HepG2 (cell line): ENCODE data around the gene SMYD5. TPM values are rescaled to one million over a fixed set of nuclear protein-coding genes. Genes with fewer than 3 reads are reported as not detected.

Experiments used
- AGO2 ChIP-seq: fragments of 200-400 bp; formaldehyde crosslinking; optimal IDR thresholded peaks from 2 replicates; pipeline ENCODE3; 2017; ENCODE audit warnings: mild to moderate bottlenecking, low read depth, low read length, moderate library complexity
- ATF6 ChIP-seq: sonication (generic); formaldehyde crosslinking; conservative IDR thresholded peaks from 2 replicates; pipeline ENCODE4 v1.4.0; 2020; ENCODE audit warnings: missing genetic modification reagents
- IRX3 ChIP-seq: sonication (generic); formaldehyde crosslinking; IDR thresholded peaks from 2 replicates; pipeline ENCODE4 v1.8.1; 2023; ENCODE audit warnings: mild to moderate bottlenecking, low read depth, missing genetic modification reagents, borderline replicate concordance
- KDM1A ChIP-seq: IDR thresholded peaks from 2 replicates; pipeline ENCODE4 v1.6.1; 2016; ENCODE audit warnings: missing compliant biosample characterization
- KDM5A ChIP-seq: fragments of 200-600 bp; sonication (generic); IDR thresholded peaks from 2 replicates; pipeline ENCODE4 v1.7.0; 2018; ENCODE audit warnings: antibody characterized with exemption, mild to moderate bottlenecking, low read length, borderline replicate concordance
- KLF6 ChIP-seq: IDR thresholded peaks from 2 replicates; pipeline ENCODE4 v1.8.0; 2016; ENCODE audit warnings: missing biosample characterization, missing genetic modification reagents
- PHF5A ChIP-seq: IDR thresholded peaks from one replicate; pipeline ENCODE4 v1.6.1; 2018; ENCODE audit warnings: low read depth, missing genetic modification reagents; ENCODE audit not compliant: unreplicated experiment
- POLR2G ChIP-seq: fragments of 200-400 bp; formaldehyde crosslinking; IDR thresholded peaks from 2 replicates; pipeline ENCODE4 v1.6.1; 2018; ENCODE audit warnings: mild to moderate bottlenecking, low read depth, low read length, moderate library complexity
- RAD51 ChIP-seq: fragments of 450-650 bp; IDR thresholded peaks from 2 replicates; pipeline ENCODE4 v1.6.1; 2016; ENCODE audit warnings: borderline replicate concordance
- RFXAP ChIP-seq: sonication (generic); formaldehyde crosslinking; IDR thresholded peaks from 2 replicates; pipeline ENCODE4 v1.4.0; 2020; ENCODE audit warnings: missing genetic modification reagents, borderline replicate concordance
- SKIL ChIP-seq: sonication (generic); formaldehyde crosslinking; IDR thresholded peaks from 2 replicates; pipeline ENCODE4 v1.8.0; 2022; ENCODE audit warnings: missing genetic modification reagents, mild to moderate bottlenecking, moderate library complexity, borderline replicate concordance
- SMAD9 ChIP-seq: sonication (generic); formaldehyde crosslinking; IDR thresholded peaks from 2 replicates; pipeline ENCODE4 v1.5.1; 2020; ENCODE audit warnings: mild to moderate bottlenecking, missing genetic modification reagents
- SMARCC2 ChIP-seq: fragments of 450-650 bp; IDR thresholded peaks from 2 replicates; pipeline ENCODE4 v1.6.1; 2017; ENCODE audit warnings: antibody characterized with exemption, mild to moderate bottlenecking
- TRAFD1 ChIP-seq: sonication (generic); formaldehyde crosslinking; IDR thresholded peaks from 2 replicates; pipeline ENCODE4 v1.5.1; 2020; ENCODE audit warnings: missing genetic modification reagents, mild to moderate bottlenecking, borderline replicate concordance
- ZFAT ChIP-seq: sonication (generic); formaldehyde crosslinking; conservative IDR thresholded peaks from 2 replicates; pipeline ENCODE4 v1.8.1; 2023; ENCODE audit warnings: missing genetic modification reagents, inconsistent platforms
- ZFP62 ChIP-seq: sonication (generic); formaldehyde crosslinking; IDR thresholded peaks from 2 replicates; pipeline ENCODE4 v1.4.0; 2020; ENCODE audit warnings: missing genetic modification reagents
- ZKSCAN8 ChIP-seq: IDR thresholded peaks from 2 replicates; pipeline ENCODE4 v1.6.1; 2016; ENCODE audit warnings: borderline replicate concordance, missing genetic modification reagents, missing compliant biosample characterization
- ZNF160 ChIP-seq: sonication (generic); formaldehyde crosslinking; IDR thresholded peaks from 2 replicates; pipeline ENCODE4 v1.8.0; 2022; ENCODE audit warnings: mild to moderate bottlenecking, inconsistent platforms, missing genetic modification reagents
- ZNF589 ChIP-seq: sonication (generic); formaldehyde crosslinking; conservative IDR thresholded peaks from 2 replicates; pipeline ENCODE4 v1.8.0; 2022; ENCODE audit warnings: mild to moderate bottlenecking, moderate library complexity, missing genetic modification reagents
- polyA plus RNA-seq, 8 experiments: library from polyadenylated mRNA; depleted of rRNA in 3 of 8; stranded (reverse) in 7 of 8; unstranded in 1 of 8; fragments of >200 nt; fragmentation: Illumina TruSeq in 4 of 8; extraction: Trizol in 4 of 8; gene quantifications; 2 replicates each; pipeline versions ENCODE4 v1.2.1 to v1.2.3, GENCODE V29; 2011 to 2016; ENCODE audit warnings: low read depth in 4 of 8, missing spikeins in 1 of 8, mixed read lengths in 1 of 8; ENCODE audit not compliant: insufficient read depth in 1 of 8
- total RNA-seq, 5 experiments: library from RNA; depleted of rRNA; stranded (reverse); fragments of >200 nt; fragmentation: Illumina TruSeq; extraction: Trizol; gene quantifications; 2 replicates each; pipeline ENCODE4 v1.2.3, GENCODE V29; 2016; ENCODE audit warnings: low read depth in 1 of 5
- TF ChIP-seq, protein P1 (sequence below): IDR thresholded peaks from 2 replicates; pipeline ENCODE4 v1.6.1; 2016; ENCODE audit warnings: missing genetic modification reagents, missing compliant biosample characterization
- TF ChIP-seq, protein P2 (sequence below): sonication (generic); formaldehyde crosslinking; IDR thresholded peaks from 2 replicates; pipeline ENCODE4 v1.4.0; 2020; ENCODE audit warnings: low read depth, mild to moderate bottlenecking, missing genetic modification reagents
- TF ChIP-seq, protein P3 (sequence below): sonication (generic); formaldehyde crosslinking; IDR thresholded peaks from 2 replicates; pipeline ENCODE4 v1.5.0; 2020; ENCODE audit warnings: missing genetic modification reagents, mild to moderate bottlenecking, borderline replicate concordance

Gene SMYD5
- total and polyA plus RNA-seq, 2 of the 13 experiments (the other 11 are each of a cell fraction or from before 2014, with no cell fraction given): 55.8 to 70.4 TPM

- TF ChIP-seq ATF6 (0 out of 2 replicates have a peak, but pooled peaks have one; percentile 47), AGO2 (no peak), ZNF160 (CRISPR knock-in tag) (no peak), RFXAP (CRISPR knock-in tag) (no peak), TRAFD1 (CRISPR knock-in tag) (no peak), ZFP62 (CRISPR knock-in tag) (no peak), PHF5A (CRISPR knock-in tag) (peak; percentile 32), RAD51 (no peak), KLF6 (peak; percentile 4; the same call in 1 of the 2 replicates), ZNF589 (CRISPR knock-in tag) (no peak), KDM1A (no peak), ZFAT (CRISPR knock-in tag) (no peak), POLR2G (no peak), SKIL (CRISPR knock-in tag) (no peak), ZKSCAN8 (no peak), IRX3 (CRISPR knock-in tag) (no peak), SMARCC2 (no peak), KDM5A (no peak), SMAD9 (CRISPR knock-in tag) (no peak)
- TF ChIP-seq, protein P1, sequence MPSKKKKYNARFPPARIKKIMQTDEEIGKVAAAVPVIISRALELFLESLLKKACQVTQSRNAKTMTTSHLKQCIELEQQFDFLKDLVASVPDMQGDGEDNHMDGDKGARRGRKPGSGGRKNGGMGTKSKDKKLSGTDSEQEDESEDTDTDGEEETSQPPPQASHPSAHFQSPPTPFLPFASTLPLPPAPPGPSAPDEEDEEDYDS (CRISPR knock-in tag): no peak
- TF ChIP-seq, protein P2, sequence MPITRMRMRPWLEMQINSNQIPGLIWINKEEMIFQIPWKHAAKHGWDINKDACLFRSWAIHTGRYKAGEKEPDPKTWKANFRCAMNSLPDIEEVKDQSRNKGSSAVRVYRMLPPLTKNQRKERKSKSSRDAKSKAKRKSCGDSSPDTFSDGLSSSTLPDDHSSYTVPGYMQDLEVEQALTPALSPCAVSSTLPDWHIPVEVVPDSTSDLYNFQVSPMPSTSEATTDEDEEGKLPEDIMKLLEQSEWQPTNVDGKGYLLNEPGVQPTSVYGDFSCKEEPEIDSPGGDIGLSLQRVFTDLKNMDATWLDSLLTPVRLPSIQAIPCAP (CRISPR knock-in tag): no peak
- TF ChIP-seq, protein P3, sequence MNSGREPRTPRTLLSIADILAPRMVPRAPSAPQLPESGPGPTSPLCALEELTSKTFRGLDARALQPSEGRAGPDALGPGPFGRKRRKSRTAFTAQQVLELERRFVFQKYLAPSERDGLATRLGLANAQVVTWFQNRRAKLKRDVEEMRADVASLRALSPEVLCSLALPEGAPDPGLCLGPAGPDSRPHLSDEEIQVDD (CRISPR knock-in tag): no peak
Measured at GRCh38 chr2:73212448-73213176, 1.4 kb upstream of the SMYD5 start (continued).
